NCI-H2171 treated with DMSO at 0.1 percent for 48 hours (cell line): ENCODE measurements around the gene UNC13B.
"Not testable (repeated sequence)": the region's sequence is repeated elsewhere in the genome, so short reads cannot be mapped to it uniquely, and the experiment has no call there.

ENCODE experiments used
- DNase-seq: peaks from one replicate; lab custom pipeline; 2025; lab: John Stamatoyannopoulos, UW

The UNC13B gene

GRCh38 chr9:35163413-35163812 is 1.6 kb downstream of the UNC13B start:
- DNase-seq, result no peak

- DNase-seq, result no peak
These were observed 2.9 kb downstream of the UNC13B start for GRCh38 chr9:35164711-35165110.

- DNase-seq, result not testable (repeated sequence)
These were observed 5.6 kb downstream of the UNC13B start for GRCh38 chr9:35167429-35167828.

- no peak for DNase-seq
These were observed 7.2 kb downstream of the UNC13B start for GRCh38 chr9:35168963-35169362.

GRCh38 chr9:35172878-35173277 is 11.1 kb downstream of the UNC13B start:
- no peak for DNase-seq

GRCh38 chr9:35177520-35177919 is 15.7 kb downstream of the UNC13B start:
- DNase-seq, result no peak

- DNase-seq, result no peak
These were observed 17.8 kb downstream of the UNC13B start for GRCh38 chr9:35179347-35180280.

- no peak for DNase-seq
These were observed 19.0 kb downstream of the UNC13B start for GRCh38 chr9:35180801-35181200.

GRCh38 chr9:35182401-35182800 is 20.6 kb downstream of the UNC13B start:
- DNase-seq, result not testable (repeated sequence)

- not testable (repeated sequence) for DNase-seq
These were observed 21.4 kb downstream of the UNC13B start for GRCh38 chr9:35182996-35183754.

GRCh38 chr9:35183755-35184480 is 22.1 kb downstream of the UNC13B start:
- not testable (repeated sequence) for DNase-seq

- no peak for DNase-seq
These were observed 24.7 kb downstream of the UNC13B start for GRCh38 chr9:35186524-35186923.

- DNase-seq, result peak; percentile 1
These were observed 28.4 kb downstream of the UNC13B start for GRCh38 chr9:35190203-35190602.

GRCh38 chr9:35191105-35191504 is 29.3 kb downstream of the UNC13B start:
- DNase-seq, result no peak

GRCh38 chr9:35193762-35194161 is 32.0 kb downstream of the UNC13B start:
- DNase-seq, result no peak

GRCh38 chr9:35195683-35196082 is 33.9 kb downstream of the UNC13B start:
- DNase-seq, result no peak

- no peak for DNase-seq
These were observed 36.4 kb downstream of the UNC13B start for GRCh38 chr9:35198191-35198590.

GRCh38 chr9:35203528-35203927 is 41.7 kb downstream of the UNC13B start:
- no peak for DNase-seq

- no peak for DNase-seq
These were observed 43.5 kb downstream of the UNC13B start for GRCh38 chr9:35205340-35205739.

GRCh38 chr9:35211854-35212253 is 50.0 kb downstream of the UNC13B start:
- no peak for DNase-seq

GRCh38 chr9:35220659-35221338 is 59.0 kb downstream of the UNC13B start:
- no peak for DNase-seq

GRCh38 chr9:35225677-35226076 is 63.9 kb downstream of the UNC13B start:
- DNase-seq, result no peak
